Hepatocyte (in vitro differentiated cells): ENCODE data around the gene HECTD2. TPM values are rescaled to one million over a fixed set of nuclear protein-coding genes. Genes with fewer than 3 reads are reported as not detected.
"Not testable (repeated sequence)": the region's sequence is repeated elsewhere in the genome, so short reads cannot be mapped to it uniquely, and the experiment has no call there.

ENCODE experiments used
- DNase-seq: peaks from one replicate; pipeline ENCODE4 v3.0.0-alpha.2; 2016; ENCODE audit warnings: low spot score
- H2AFZ ChIP-seq: fragments of 200-600 bp; sonication (generic); 2 replicates; pipeline ENCODE4 v1.6.0; 2016; ENCODE audit warnings: antibody characterized with exemption, mild to moderate bottlenecking
- H3K27ac ChIP-seq: fragments of 200-600 bp; sonication (generic); 2 replicates; pipeline ENCODE4 v1.5.1; 2016; ENCODE audit warnings: mild to moderate bottlenecking
- H3K27me3 ChIP-seq: fragments of 200-600 bp; sonication (generic); 2 replicates; pipeline ENCODE4 v1.6.1; 2016
- H3K36me3 ChIP-seq: fragments of 200-600 bp; sonication (generic); replicated peaks from 2 replicates; pipeline ENCODE4 v1.5.1; 2016; ENCODE audit warnings: low read depth; ENCODE audit not compliant: insufficient read depth
- H3K4me1 ChIP-seq: fragments of 200-600 bp; sonication (generic); 2 replicates; pipeline ENCODE4 v1.5.1; 2016; ENCODE audit warnings: mild to moderate bottlenecking, moderate library complexity; ENCODE audit not compliant: insufficient read depth
- H3K4me2 ChIP-seq: fragments of 200-600 bp; sonication (generic); 2 replicates; pipeline ENCODE4 v1.6.0; 2016
- H3K4me3 ChIP-seq: fragments of 200-600 bp; sonication (generic); 2 replicates; pipeline ENCODE4 v1.5.1; 2016; ENCODE audit warnings: mild to moderate bottlenecking
- H3K79me2 ChIP-seq: fragments of 200-600 bp; sonication (generic); 2 replicates; pipeline ENCODE4 v1.6.0; 2017; ENCODE audit warnings: mild to moderate bottlenecking
- H3K9me2 ChIP-seq: fragments of 200-600 bp; sonication (generic); replicated peaks from 2 replicates; pipeline ENCODE4 v1.6.0; 2017; ENCODE audit warnings: mild to moderate bottlenecking; ENCODE audit not compliant: insufficient read depth
- H3K9me3 ChIP-seq: fragments of 200-600 bp; sonication (generic); 2 replicates; pipeline ENCODE4 v1.5.1; 2016; ENCODE audit warnings: low read depth, mild to moderate bottlenecking
- H4K20me1 ChIP-seq: fragments of 200-600 bp; sonication (generic); 2 replicates; pipeline ENCODE4 v1.6.0; 2016; ENCODE audit warnings: mild to moderate bottlenecking; ENCODE audit not compliant: insufficient read depth, poor library complexity, severe bottlenecking
- EZH2 ChIP-seq: fragments of 200-600 bp; sonication (generic); IDR thresholded peaks from 2 replicates; pipeline ENCODE4 v1.6.1; 2016; ENCODE audit warnings: antibody characterized with exemption, mild to moderate bottlenecking, borderline replicate concordance
- EZH2phosphoT487 ChIP-seq: fragments of 200-600 bp; sonication (generic); IDR thresholded peaks from one replicate; pipeline ENCODE4 v1.6.1; 2018; ENCODE audit warnings: antibody characterized with exemption, mild to moderate bottlenecking, low read depth, moderate library complexity; ENCODE audit not compliant: unreplicated experiment, severe bottlenecking
- WGBS: methylation state at CpG from one replicate; pipeline ENCODE4 v1.1.6; 2016; ENCODE audit warnings: low lambda C conversion rate; ENCODE audit errors: missing lambda C conversion rate; 5-methylcytosine and 5-hydroxymethylcytosine counted together
- polyA plus RNA-seq: library from polyadenylated mRNA; unstranded; fragments of >200 nt; fragmentation: Nextera tagmentation; extraction: Ambion mirVana; gene quantifications from 2 replicates; pipeline ENCODE4 v1.2.1, GENCODE V29; 2016
- total RNA-seq: library from RNA; depleted of rRNA; stranded (reverse); fragments of >200 nt; gene quantifications from 2 replicates; pipeline ENCODE4 v1.2.3, GENCODE V29; 2014
- TF ChIP-seq, protein P1 (sequence below): fragments of 200-600 bp; sonication (generic); IDR thresholded peaks from 2 replicates; pipeline ENCODE4 v1.5.1; 2016; ENCODE audit warnings: antibody characterized with exemption, mild to moderate bottlenecking; ENCODE audit not compliant: poor library complexity

HECTD2 gene
- total and polyA plus RNA-seq, 2 experiments from 2014 or later = 9.0 to 25.0 TPM

DNA sequence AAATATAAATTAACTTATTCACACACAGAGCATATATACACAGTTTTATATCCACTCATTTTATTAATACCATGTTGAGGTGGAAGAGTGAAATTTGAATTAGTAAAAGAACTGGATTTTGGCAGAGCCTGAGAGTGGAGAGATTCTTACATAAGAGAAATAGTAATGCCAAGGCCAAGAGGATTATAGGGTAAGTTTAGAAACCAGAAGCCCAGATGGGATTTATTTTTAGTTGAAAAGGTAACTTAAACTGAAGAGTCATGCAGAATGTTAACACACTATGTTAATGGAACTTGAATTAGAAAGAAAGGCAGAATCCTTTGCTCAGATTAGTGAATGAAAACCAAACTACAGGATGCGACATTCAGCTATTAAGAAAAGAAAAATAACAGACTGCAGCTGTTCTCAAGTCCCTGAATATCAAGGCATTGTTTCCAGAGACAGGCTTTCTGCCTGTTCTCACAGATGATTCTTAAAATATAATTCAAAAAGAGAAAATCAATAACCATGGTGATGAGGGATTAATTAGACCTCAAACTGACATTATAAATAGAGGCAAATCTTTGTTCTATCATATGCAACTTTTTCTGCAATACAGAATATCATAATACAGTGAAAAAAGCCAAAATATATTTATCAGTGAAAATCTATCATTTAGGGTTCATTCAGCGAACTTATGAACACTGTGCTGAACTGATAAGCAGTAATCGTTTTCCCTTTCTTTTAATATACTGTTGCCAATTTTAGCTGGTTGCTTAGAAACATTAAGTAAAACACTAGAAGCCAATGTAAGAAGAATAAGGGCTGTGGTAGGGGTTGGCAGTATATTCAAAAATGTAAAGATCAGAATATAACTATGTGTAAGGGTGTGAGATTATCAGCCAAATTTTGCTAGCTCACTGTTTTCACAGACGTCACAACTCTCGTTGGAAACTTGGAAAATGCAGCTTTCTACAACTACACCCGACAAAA, 34.4 kb downstream of the HECTD2 start:
- Histone ChIP-seq H2AFZ (no peak overlapping the region), H3K27ac (no peak overlapping the region), H3K9me2 (no peaks in the 10 kb centered on the region), H3K36me3 (no peaks in the 10 kb centered on the region), H3K4me3 (no peak overlapping the region), H3K4me1 (no peaks in the 10 kb centered on the region), H3K4me2 (no peak overlapping the region), H3K27me3 (no peaks in the 10 kb centered on the region), H3K9me3 (no peaks in the 10 kb centered on the region), H3K79me2 (peaks cover 2% of the 10 kb centered on the region), H4K20me1 (no peaks in the 10 kb centered on the region)
- 91% methylated on average over 6 of the region's 6 CpGs for WGBS
- DNase-seq = no peak
- TF ChIP-seq EZH2 (no peak), EZH2phosphoT487 (no peak)
- TF ChIP-seq, protein P1, sequence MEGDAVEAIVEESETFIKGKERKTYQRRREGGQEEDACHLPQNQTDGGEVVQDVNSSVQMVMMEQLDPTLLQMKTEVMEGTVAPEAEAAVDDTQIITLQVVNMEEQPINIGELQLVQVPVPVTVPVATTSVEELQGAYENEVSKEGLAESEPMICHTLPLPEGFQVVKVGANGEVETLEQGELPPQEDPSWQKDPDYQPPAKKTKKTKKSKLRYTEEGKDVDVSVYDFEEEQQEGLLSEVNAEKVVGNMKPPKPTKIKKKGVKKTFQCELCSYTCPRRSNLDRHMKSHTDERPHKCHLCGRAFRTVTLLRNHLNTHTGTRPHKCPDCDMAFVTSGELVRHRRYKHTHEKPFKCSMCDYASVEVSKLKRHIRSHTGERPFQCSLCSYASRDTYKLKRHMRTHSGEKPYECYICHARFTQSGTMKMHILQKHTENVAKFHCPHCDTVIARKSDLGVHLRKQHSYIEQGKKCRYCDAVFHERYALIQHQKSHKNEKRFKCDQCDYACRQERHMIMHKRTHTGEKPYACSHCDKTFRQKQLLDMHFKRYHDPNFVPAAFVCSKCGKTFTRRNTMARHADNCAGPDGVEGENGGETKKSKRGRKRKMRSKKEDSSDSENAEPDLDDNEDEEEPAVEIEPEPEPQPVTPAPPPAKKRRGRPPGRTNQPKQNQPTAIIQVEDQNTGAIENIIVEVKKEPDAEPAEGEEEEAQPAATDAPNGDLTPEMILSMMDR = no peak

DNA sequence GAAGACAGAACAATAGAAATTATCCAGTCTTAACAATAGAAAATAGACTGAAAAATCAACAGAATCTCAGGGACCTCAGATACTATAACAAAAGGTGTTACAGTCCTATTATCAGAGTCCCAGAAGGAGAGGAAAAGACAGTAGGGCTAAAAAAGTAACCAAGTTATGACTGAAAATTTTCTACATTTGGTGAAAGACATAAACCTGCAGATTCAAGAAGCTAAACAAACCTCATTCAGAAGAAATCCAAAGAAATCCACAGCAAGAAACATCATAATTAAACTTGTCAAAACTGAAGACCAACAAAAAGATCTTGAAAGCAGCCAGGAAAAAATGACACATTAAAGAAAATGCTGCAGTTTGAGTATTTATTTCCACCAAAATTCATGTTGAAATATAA, 41.9 kb downstream of the HECTD2 start:
- Histone ChIP-seq H3K36me3 (no peaks in the 10 kb centered on the region), H3K27me3 (no peaks in the 10 kb centered on the region), H4K20me1 (no peaks in the 10 kb centered on the region), H3K9me2 (no peaks in the 10 kb centered on the region), H3K4me2 (no peak overlapping the region), H3K79me2 (no peaks in the 10 kb centered on the region), H3K9me3 (peaks cover 17% of the 10 kb centered on the region), H3K4me1 (no peaks in the 10 kb centered on the region), H3K4me3 (no peak overlapping the region), H2AFZ (no peak overlapping the region), H3K27ac (no peak overlapping the region)
- DNase-seq = no peak
- TF ChIP-seq, protein P1 = no peak
- TF ChIP-seq EZH2phosphoT487 (no peak), EZH2 (no peak)

DNA sequence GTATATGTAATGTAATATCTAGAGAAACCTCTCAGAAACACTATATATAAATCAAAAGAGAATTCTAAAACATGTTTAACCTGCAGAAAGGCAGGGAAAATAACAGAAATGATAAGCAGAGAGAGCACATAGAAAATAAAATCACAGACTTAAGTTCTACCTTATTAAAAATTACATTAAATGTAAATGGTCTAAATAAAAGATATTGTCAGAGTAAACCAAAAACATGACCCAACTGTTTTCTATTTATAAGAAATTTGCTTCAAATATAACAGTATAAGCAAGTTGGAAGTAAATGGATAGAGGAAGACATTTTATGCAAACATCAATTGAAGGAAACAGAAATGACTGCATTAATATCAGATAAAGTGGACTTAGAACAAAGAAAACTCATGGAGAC, 43.4 kb downstream of the HECTD2 start:
- no peak for TF ChIP-seq EZH2phosphoT487
- TF ChIP-seq EZH2 = no peak
- TF ChIP-seq, protein P1 = no peak
- Histone ChIP-seq H3K4me3 (no peak overlapping the region), H3K9me3 (peaks cover 17% of the 10 kb centered on the region), H3K27ac (no peak overlapping the region), H3K27me3 (no peaks in the 10 kb centered on the region), H3K79me2 (no peaks in the 10 kb centered on the region), H3K4me1 (no peaks in the 10 kb centered on the region), H3K9me2 (no peaks in the 10 kb centered on the region), H2AFZ (no peak overlapping the region), H4K20me1 (no peaks in the 10 kb centered on the region), H3K4me2 (no peak overlapping the region), H3K36me3 (no peaks in the 10 kb centered on the region)
- DNase-seq = no peak

DNA sequence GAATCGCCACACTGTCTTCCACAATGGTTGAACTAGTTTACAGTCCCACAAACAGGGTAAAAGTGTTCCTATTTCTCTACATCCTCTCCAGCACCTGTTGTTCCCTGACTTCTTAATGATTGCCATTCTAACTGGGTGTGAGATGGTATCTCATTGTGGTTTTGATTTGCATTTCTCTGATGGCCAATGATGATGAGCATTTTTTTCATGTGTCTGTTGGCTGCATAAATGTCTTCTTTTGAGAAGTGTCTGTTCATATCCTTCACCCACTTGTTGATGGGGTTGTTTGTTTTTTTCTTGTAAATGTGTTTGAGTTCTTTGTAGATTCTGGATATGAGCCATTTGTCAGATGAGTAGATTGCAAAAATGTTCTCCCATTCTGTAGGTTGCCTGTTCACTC, 45.0 kb downstream of the HECTD2 start:
- DNase-seq, H3K79me2 ChIP-seq, H3K27ac ChIP-seq, H3K4me3 ChIP-seq, H4K20me1 ChIP-seq, H3K36me3 ChIP-seq, H3K4me1 ChIP-seq, H3K4me2 ChIP-seq, H3K9me2 ChIP-seq, H3K27me3 ChIP-seq, H2AFZ ChIP-seq: not testable (repeated sequence)
- WGBS = 89% methylated on average over 1 of the region's 1 CpG
- H3K9me3 ChIP-seq = peaks cover 17% of the 10 kb centered on the region
